ENCODE data around the gene SLC38A1. TPM values are rescaled to one million over a fixed set of nuclear protein-coding genes. Genes with fewer than 3 reads are reported as not detected.

Gene SLC38A1
- total RNA-seq, 2 donors from 2014 or later, result 77.7 to 107 TPM

GRCh38 chr12:46237371-46238045 lies 31.3 kb downstream of the SLC38A1 start:
- no peaks in the 10 kb centered on the region for H3K9me3 Mint-ChIP-seq
- Histone ChIP-seq H3K27me3 (ENCODE audit: control insufficient read depth, insufficient read depth, low read length, poor library complexity, severe bottlenecking) (no peaks in the 10 kb centered on the region), H3K27ac (ENCODE audit: low read depth, low read length) (no peak overlapping the region), H3K9ac (ENCODE audit: extremely low read depth, low read length, poor library complexity, severe bottlenecking) (no peak overlapping the region), H3K36me3 (ENCODE audit: control insufficient read depth, insufficient read depth, low read length) (peaks cover 79% of the 10 kb centered on the region), H3K4me1 (ENCODE audit: control insufficient read depth, insufficient read depth, low read length) (no peaks in the 10 kb centered on the region), H3K4me3 (ENCODE audit: low read length) (no peak overlapping the region), H3K9me3 (ENCODE audit: control insufficient read depth, low read length) (no peaks in the 10 kb centered on the region)
- H3K4me1 Mint-ChIP-seq, result no peaks in the 10 kb centered on the region
- TF ChIP-seq CTCF (conservative IDR thresholded peaks at IDR 0.05), result no peak
- peaks cover 66% of the 10 kb centered on the region for H3K36me3 Mint-ChIP-seq (ENCODE audit: low read depth)
- no peak overlapping the region for H3K4me3 Mint-ChIP-seq
- no peak for DNase-seq
- WGBS, 2 experiments (ENCODE audit: insufficient coverage in 1 of 2, insufficient read length in 1 of 2), result 93 to 100% methylated on average over 1 to 2 of the region's 3 CpGs
- no peaks in the 10 kb centered on the region for H3K27me3 Mint-ChIP-seq (ENCODE audit: insufficient read depth)
- no peak overlapping the region for H3K27ac Mint-ChIP-seq

- no peak for DNase-seq
- Mint-ChIP-seq H3K4me1 (no peaks in the 10 kb centered on the region), H3K27me3 (ENCODE audit: insufficient read depth) (no peaks in the 10 kb centered on the region), H3K9me3 (no peaks in the 10 kb centered on the region), H3K27ac (no peak overlapping the region), H3K36me3 (ENCODE audit: low read depth) (peaks cover 55% of the 10 kb centered on the region), H3K4me3 (no peak overlapping the region)
- H3K9ac ChIP-seq (ENCODE audit: extremely low read depth, low read length, poor library complexity, severe bottlenecking), result no peak overlapping the region
- H3K9me3 ChIP-seq (ENCODE audit: control insufficient read depth, low read length), result no peaks in the 10 kb centered on the region
- H3K4me1 ChIP-seq (ENCODE audit: control insufficient read depth, insufficient read depth, low read length), result no peaks in the 10 kb centered on the region
- 67% methylated on average over 1 of the region's 1 CpG; no CpG with 5 or more reads in 1 of the 2 experiments for WGBS, 2 experiments (ENCODE audit: insufficient coverage in 1 of 2, insufficient read length in 1 of 2)
- no peaks in the 10 kb centered on the region for H3K27me3 ChIP-seq (ENCODE audit: control insufficient read depth, insufficient read depth, low read length, poor library complexity, severe bottlenecking)
- no peak overlapping the region for H3K4me3 ChIP-seq (ENCODE audit: low read length)
- TF ChIP-seq CTCF (conservative IDR thresholded peaks at IDR 0.05), result no peak
- peaks cover 75% of the 10 kb centered on the region for H3K36me3 ChIP-seq (ENCODE audit: control insufficient read depth, insufficient read depth, low read length)
- no peak overlapping the region for H3K27ac ChIP-seq (ENCODE audit: low read depth, low read length)
Measured at GRCh38 chr12:46234000-46234399, 34.8 kb downstream of the SLC38A1 start.

- peaks cover 52% of the 10 kb centered on the region for H3K36me3 Mint-ChIP-seq (ENCODE audit: low read depth)
- WGBS, 2 experiments (ENCODE audit: insufficient coverage in 1 of 2, insufficient read length in 1 of 2), result 96% methylated on average over 2 of the region's 2 CpGs; no CpG with 5 or more reads in 1 of the 2 experiments
- H3K27ac ChIP-seq (ENCODE audit: low read depth, low read length), result no peak overlapping the region
Measured at GRCh38 chr12:46233423-46233822, 35.4 kb downstream of the SLC38A1 start.

More at GRCh38 chr12:46233423-46233822, 35.4 kb downstream of the SLC38A1 start:
- no peak overlapping the region for H3K4me3 Mint-ChIP-seq
- Histone ChIP-seq H3K4me3 (ENCODE audit: low read length) (no peak overlapping the region), H3K27me3 (ENCODE audit: control insufficient read depth, insufficient read depth, low read length, poor library complexity, severe bottlenecking) (no peaks in the 10 kb centered on the region), H3K36me3 (ENCODE audit: control insufficient read depth, insufficient read depth, low read length) (peaks cover 75% of the 10 kb centered on the region), H3K9me3 (ENCODE audit: control insufficient read depth, low read length) (no peaks in the 10 kb centered on the region), H3K9ac (ENCODE audit: extremely low read depth, low read length, poor library complexity, severe bottlenecking) (no peak overlapping the region), H3K4me1 (ENCODE audit: control insufficient read depth, insufficient read depth, low read length) (no peaks in the 10 kb centered on the region)
- H3K27ac Mint-ChIP-seq, result no peak overlapping the region
- no peaks in the 10 kb centered on the region for H3K27me3 Mint-ChIP-seq (ENCODE audit: insufficient read depth)
- no peak for DNase-seq
- H3K4me1 Mint-ChIP-seq, result no peaks in the 10 kb centered on the region
- H3K9me3 Mint-ChIP-seq, result no peaks in the 10 kb centered on the region
- no peak for TF ChIP-seq CTCF (conservative IDR thresholded peaks at IDR 0.05)

Data from endodermal cell (in vitro differentiated cells).